Liver (tissue), 9 donors: Measurements from ENCODE around the gene GLIS1. TPM values are rescaled to one million over a fixed set of nuclear protein-coding genes. Genes with fewer than 3 reads are reported as not detected.

ENCODE experiments used
- DNase-seq: peaks from one replicate; pipeline ENCODE4 v3.0.0-alpha.2; 2017; ENCODE audit warnings: low spot score
- H3K27ac ChIP-seq, 2 donors: one replicate each; pipeline ENCODE4 v1.7.0; 2013; ENCODE audit warnings: inconsistent platforms in 2 of 2, low read length in 2 of 2, control low read depth in 1 of 2, low read depth in 1 of 2, mild to moderate bottlenecking in 1 of 2
- H3K27me3 ChIP-seq, 4 donors: one replicate each; pipeline versions ENCODE4 v1.6.1 to v1.7.0; 2013; ENCODE audit warnings: low read length in 3 of 4, inconsistent platforms in 1 of 4, mild to moderate bottlenecking in 1 of 4, moderate library complexity in 1 of 4; ENCODE audit not compliant: control insufficient read depth in 4 of 4, insufficient read depth in 4 of 4
- H3K36me3 ChIP-seq, 4 donors: one replicate each; pipeline versions ENCODE4 v1.6.1 to v1.7.0; 2013; ENCODE audit warnings: low read length in 3 of 4, mild to moderate bottlenecking in 3 of 4, low read depth in 1 of 4, moderate library complexity in 1 of 4; ENCODE audit not compliant: control insufficient read depth in 4 of 4, insufficient read depth in 3 of 4
- H3K4me1 ChIP-seq, 4 donors: one replicate each; pipeline versions ENCODE4 v1.6.1 to v1.7.0; 2013; ENCODE audit warnings: low read length in 3 of 4, mild to moderate bottlenecking in 3 of 4, moderate library complexity in 1 of 4; ENCODE audit not compliant: control insufficient read depth in 4 of 4, insufficient read depth in 4 of 4
- H3K4me3 ChIP-seq, 3 donors: one replicate each; pipeline versions ENCODE4 v1.6.1 to v1.7.0; 2013; ENCODE audit warnings: low read length in 3 of 3, control low read depth in 1 of 3, low read depth in 1 of 3, mild to moderate bottlenecking in 1 of 3
- H3K9ac ChIP-seq, 2 donors: one replicate each; pipeline ENCODE4 v1.7.0; 2013; ENCODE audit warnings: low read length in 2 of 2, mild to moderate bottlenecking in 2 of 2, moderate library complexity in 2 of 2, control low read depth in 1 of 2, low read depth in 1 of 2
- H3K9me3 ChIP-seq, 4 donors: one replicate each; pipeline versions ENCODE4 v1.6.1 to v1.7.0; 2013; ENCODE audit warnings: low read length in 3 of 4; ENCODE audit not compliant: control insufficient read depth in 4 of 4
- EGR1 ChIP-seq, 2 donors: IDR thresholded peaks; 2 replicates each; pipeline ENCODE4 v1.6.1; 2016 to 2018; ENCODE audit warnings: antibody characterized with exemption in 2 of 2, low read depth in 2 of 2
- FOXA1 ChIP-seq: IDR thresholded peaks from 2 replicates; pipeline ENCODE4 v1.6.1; 2016; ENCODE audit warnings: antibody characterized with exemption
- FOXA2 ChIP-seq: IDR thresholded peaks from 2 replicates; pipeline ENCODE4 v1.6.1; 2016; ENCODE audit warnings: antibody characterized with exemption
- GABPA ChIP-seq, 2 donors: IDR thresholded peaks in 1 of 2; conservative IDR thresholded peaks in 1 of 2; 2 replicates each; pipeline ENCODE4 v1.6.1; 2016; ENCODE audit warnings: antibody characterized with exemption in 2 of 2, mild to moderate bottlenecking in 1 of 2, moderate library complexity in 1 of 2
- HNF4A ChIP-seq, 2 donors: conservative IDR thresholded peaks; 2 replicates each; pipeline ENCODE4 v1.6.1; 2016; ENCODE audit warnings: antibody characterized with exemption in 2 of 2, mild to moderate bottlenecking in 2 of 2
- HNF4G ChIP-seq: IDR thresholded peaks from 2 replicates; pipeline ENCODE4 v1.6.1; 2016; ENCODE audit warnings: antibody characterized with exemption
- JUND ChIP-seq, 2 donors: IDR thresholded peaks; 2 replicates each; pipeline ENCODE4 v1.6.1; 2016; ENCODE audit warnings: antibody characterized with exemption in 2 of 2
- NR2F2 ChIP-seq: IDR thresholded peaks from 2 replicates; pipeline ENCODE4 v1.6.1; 2016; ENCODE audit warnings: antibody characterized with exemption
- RAD21 ChIP-seq, 2 donors: IDR thresholded peaks; 2 replicates each; pipeline ENCODE4 v1.6.1; 2016; ENCODE audit warnings: antibody characterized with exemption in 2 of 2, mild to moderate bottlenecking in 2 of 2
- RXRA ChIP-seq, 2 donors: IDR thresholded peaks; 2 replicates each; pipeline ENCODE4 v1.6.1; 2017 to 2018; ENCODE audit warnings: antibody characterized with exemption in 2 of 2, mild to moderate bottlenecking in 1 of 2
- SP1 ChIP-seq: IDR thresholded peaks from 2 replicates; pipeline ENCODE4 v1.6.1; 2018; ENCODE audit warnings: antibody characterized with exemption, mild to moderate bottlenecking
- TAF1 ChIP-seq: conservative IDR thresholded peaks from 2 replicates; pipeline ENCODE4 v1.6.1; 2016; ENCODE audit warnings: antibody characterized with exemption, mild to moderate bottlenecking
- YY1 ChIP-seq: IDR thresholded peaks from 2 replicates; pipeline ENCODE4 v1.6.1; 2016; ENCODE audit warnings: antibody characterized with exemption, mild to moderate bottlenecking
- whole genome bisulfite sequencing: extraction: QIAGEN DNeasy Blood & Tissue Kit; methylation state at CpG from one replicate; pipeline ENCODE4 v1.1.7; 2013; 5-methylcytosine and 5-hydroxymethylcytosine counted together
- polyA plus RNA-seq, 2 donors: library from polyadenylated mRNA; stranded (reverse) in 1 of 2; unstranded in 1 of 2; fragments of 200-250 nt in 1 of 2; fragments of >200 nt in 1 of 2; fragmentation: Nextera tagmentation in 1 of 2; extraction: Ambion mirVana in 1 of 2; gene quantifications; one replicate each; pipeline versions ENCODE4 v1.2.1 to v1.2.3, GENCODE V29; 2013 to 2015
- total RNA-seq, 2 donors: library from RNA; depleted of rRNA; stranded (reverse); fragments of >200 nt; gene quantifications; one replicate each; pipeline ENCODE4 v1.2.3, GENCODE V29; 2014
- TF ChIP-seq, protein P1 (sequence below): IDR thresholded peaks from 2 replicates; pipeline ENCODE4 v1.6.1; 2016; ENCODE audit warnings: antibody characterized with exemption, mild to moderate bottlenecking
- TF ChIP-seq, protein P2 (sequence below): fragments of 150-350 bp; IDR thresholded peaks from 2 replicates; pipeline ENCODE4 v1.5.1; 2017; ENCODE audit warnings: improper control_type of control experiment, low read depth, low read length; ENCODE audit not compliant: missing input control
- TF ChIP-seq, protein P3 (sequence below): IDR thresholded peaks from 2 replicates; pipeline ENCODE4 v1.6.1; 2016; ENCODE audit warnings: antibody characterized with exemption
- TF ChIP-seq, protein P4 (sequence below): IDR thresholded peaks from 2 replicates; pipeline ENCODE4 v1.6.1; 2016; ENCODE audit warnings: antibody characterized with exemption
- TF ChIP-seq, protein P5 (sequence below): IDR thresholded peaks from 2 replicates; pipeline ENCODE4 v1.6.1; 2016; ENCODE audit warnings: antibody characterized with exemption
- donor health status: healthy.
- donor health status: healthy.
- donor health status: healthy.
- donor health status: healthy.
- donor health status: healthy.

Gene GLIS1
- total and polyA plus RNA-seq, 4 donors: under 0.01 to 0.05 TPM; not detected in 2

DNA sequence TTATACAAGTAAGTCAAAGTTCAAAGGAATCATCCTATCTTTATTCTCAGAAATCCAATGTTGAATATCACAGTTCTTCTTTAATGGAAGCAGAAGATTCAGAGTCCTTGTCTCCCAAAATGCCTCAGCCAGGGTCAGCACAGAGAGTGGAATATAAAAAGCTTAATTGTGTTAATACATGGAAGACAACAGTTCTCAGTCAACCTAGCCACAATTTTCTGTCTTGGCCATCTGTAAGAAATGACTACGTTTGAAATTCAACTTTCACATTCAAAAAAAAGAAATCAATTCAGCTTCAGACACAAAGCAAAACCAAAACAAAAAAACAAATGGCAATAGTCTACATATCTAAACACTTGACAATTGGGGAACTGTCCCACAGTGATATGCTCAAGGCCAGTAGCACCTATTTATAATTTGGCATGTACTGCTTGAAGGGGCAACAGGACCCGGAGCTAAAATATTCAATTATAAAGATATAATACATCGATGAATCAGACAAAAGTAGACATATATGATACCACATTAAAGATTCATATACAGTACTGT is 27.3 kb upstream of the GLIS1 start:
- no peak overlapping the region for H3K27ac ChIP-seq
- H3K4me1 ChIP-seq: no peaks in the 10 kb centered on the region
- no peaks in the 10 kb centered on the region for H3K9me3 ChIP-seq
- no peak overlapping the region for H3K4me3 ChIP-seq
- peaks cover 0 to 4% (median 2%) of the 10 kb centered on the region in 4 donors for H3K36me3 ChIP-seq
- DNase-seq: no peak
- H3K9ac ChIP-seq: no peak overlapping the region
- no peaks in the 10 kb centered on the region for H3K27me3 ChIP-seq
- TF ChIP-seq, protein P1, sequence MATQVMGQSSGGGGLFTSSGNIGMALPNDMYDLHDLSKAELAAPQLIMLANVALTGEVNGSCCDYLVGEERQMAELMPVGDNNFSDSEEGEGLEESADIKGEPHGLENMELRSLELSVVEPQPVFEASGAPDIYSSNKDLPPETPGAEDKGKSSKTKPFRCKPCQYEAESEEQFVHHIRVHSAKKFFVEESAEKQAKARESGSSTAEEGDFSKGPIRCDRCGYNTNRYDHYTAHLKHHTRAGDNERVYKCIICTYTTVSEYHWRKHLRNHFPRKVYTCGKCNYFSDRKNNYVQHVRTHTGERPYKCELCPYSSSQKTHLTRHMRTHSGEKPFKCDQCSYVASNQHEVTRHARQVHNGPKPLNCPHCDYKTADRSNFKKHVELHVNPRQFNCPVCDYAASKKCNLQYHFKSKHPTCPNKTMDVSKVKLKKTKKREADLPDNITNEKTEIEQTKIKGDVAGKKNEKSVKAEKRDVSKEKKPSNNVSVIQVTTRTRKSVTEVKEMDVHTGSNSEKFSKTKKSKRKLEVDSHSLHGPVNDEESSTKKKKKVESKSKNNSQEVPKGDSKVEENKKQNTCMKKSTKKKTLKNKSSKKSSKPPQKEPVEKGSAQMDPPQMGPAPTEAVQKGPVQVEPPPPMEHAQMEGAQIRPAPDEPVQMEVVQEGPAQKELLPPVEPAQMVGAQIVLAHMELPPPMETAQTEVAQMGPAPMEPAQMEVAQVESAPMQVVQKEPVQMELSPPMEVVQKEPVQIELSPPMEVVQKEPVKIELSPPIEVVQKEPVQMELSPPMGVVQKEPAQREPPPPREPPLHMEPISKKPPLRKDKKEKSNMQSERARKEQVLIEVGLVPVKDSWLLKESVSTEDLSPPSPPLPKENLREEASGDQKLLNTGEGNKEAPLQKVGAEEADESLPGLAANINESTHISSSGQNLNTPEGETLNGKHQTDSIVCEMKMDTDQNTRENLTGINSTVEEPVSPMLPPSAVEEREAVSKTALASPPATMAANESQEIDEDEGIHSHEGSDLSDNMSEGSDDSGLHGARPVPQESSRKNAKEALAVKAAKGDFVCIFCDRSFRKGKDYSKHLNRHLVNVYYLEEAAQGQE: no peak
- TF ChIP-seq SP1 (no peak), NR2F2 (no peak), HNF4A (conservative IDR thresholded peaks at IDR 0.05) (no peak), JUND (IDR thresholded peaks at IDR 0.05) (no peak), YY1 (no peak), EGR1 (IDR thresholded peaks at IDR 0.05; ENCODE audit: low read depth in 2 of 2) (no peak), RXRA (IDR thresholded peaks at IDR 0.05) (no peak), FOXA1 (no peak), TAF1 (no peak), GABPA (IDR thresholded peaks at IDR 0.05 in 1 of 2, conservative IDR thresholded peaks at IDR 0.05 in 1 of 2) (no peak), FOXA2 (no peak), HNF4G (no peak), RAD21 (IDR thresholded peaks at IDR 0.05) (no peak)
- TF ChIP-seq, protein P2, sequence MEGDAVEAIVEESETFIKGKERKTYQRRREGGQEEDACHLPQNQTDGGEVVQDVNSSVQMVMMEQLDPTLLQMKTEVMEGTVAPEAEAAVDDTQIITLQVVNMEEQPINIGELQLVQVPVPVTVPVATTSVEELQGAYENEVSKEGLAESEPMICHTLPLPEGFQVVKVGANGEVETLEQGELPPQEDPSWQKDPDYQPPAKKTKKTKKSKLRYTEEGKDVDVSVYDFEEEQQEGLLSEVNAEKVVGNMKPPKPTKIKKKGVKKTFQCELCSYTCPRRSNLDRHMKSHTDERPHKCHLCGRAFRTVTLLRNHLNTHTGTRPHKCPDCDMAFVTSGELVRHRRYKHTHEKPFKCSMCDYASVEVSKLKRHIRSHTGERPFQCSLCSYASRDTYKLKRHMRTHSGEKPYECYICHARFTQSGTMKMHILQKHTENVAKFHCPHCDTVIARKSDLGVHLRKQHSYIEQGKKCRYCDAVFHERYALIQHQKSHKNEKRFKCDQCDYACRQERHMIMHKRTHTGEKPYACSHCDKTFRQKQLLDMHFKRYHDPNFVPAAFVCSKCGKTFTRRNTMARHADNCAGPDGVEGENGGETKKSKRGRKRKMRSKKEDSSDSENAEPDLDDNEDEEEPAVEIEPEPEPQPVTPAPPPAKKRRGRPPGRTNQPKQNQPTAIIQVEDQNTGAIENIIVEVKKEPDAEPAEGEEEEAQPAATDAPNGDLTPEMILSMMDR: no peak
- TF ChIP-seq, protein P3, sequence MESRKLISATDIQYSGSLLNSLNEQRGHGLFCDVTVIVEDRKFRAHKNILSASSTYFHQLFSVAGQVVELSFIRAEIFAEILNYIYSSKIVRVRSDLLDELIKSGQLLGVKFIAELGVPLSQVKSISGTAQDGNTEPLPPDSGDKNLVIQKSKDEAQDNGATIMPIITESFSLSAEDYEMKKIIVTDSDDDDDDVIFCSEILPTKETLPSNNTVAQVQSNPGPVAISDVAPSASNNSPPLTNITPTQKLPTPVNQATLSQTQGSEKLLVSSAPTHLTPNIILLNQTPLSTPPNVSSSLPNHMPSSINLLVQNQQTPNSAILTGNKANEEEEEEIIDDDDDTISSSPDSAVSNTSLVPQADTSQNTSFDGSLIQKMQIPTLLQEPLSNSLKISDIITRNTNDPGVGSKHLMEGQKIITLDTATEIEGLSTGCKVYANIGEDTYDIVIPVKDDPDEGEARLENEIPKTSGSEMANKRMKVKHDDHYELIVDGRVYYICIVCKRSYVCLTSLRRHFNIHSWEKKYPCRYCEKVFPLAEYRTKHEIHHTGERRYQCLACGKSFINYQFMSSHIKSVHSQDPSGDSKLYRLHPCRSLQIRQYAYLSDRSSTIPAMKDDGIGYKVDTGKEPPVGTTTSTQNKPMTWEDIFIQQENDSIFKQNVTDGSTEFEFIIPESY: no peak
- TF ChIP-seq, protein P4, sequence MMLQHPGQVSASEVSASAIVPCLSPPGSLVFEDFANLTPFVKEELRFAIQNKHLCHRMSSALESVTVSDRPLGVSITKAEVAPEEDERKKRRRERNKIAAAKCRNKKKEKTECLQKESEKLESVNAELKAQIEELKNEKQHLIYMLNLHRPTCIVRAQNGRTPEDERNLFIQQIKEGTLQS: no peak
- TF ChIP-seq, protein P5, sequence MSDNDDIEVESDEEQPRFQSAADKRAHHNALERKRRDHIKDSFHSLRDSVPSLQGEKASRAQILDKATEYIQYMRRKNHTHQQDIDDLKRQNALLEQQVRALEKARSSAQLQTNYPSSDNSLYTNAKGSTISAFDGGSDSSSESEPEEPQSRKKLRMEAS: no peak
- 88% methylated on average over 3 of the region's 3 CpGs for WGBS
